ENCODE data around the gene MYO16. TPM values are rescaled to one million over a fixed set of nuclear protein-coding genes. Genes with fewer than 3 reads are reported as not detected.

Gene MYO16
- total RNA-seq, 1 experiment from 2014 or later: 0.05 TPM

- Histone ChIP-seq H3K9me3 (replicated peaks) (no peaks in the 10 kb centered on the region), H3K27me3 (replicated peaks) (peaks cover 11% of the 10 kb centered on the region; the same call in 1 of the 2 replicates)
- no peak for DNase-seq (ENCODE audit: low read depth in 1 of 2, low spot score in 2 of 2)
These were observed 182.8 kb downstream of the MYO16 start for GRCh38 chr13:108812165-108812564.

GRCh38 chr13:108812661-108813060 lies 183.2 kb downstream of the MYO16 start:
- Histone ChIP-seq H3K9me3 (replicated peaks) (no peaks in the 10 kb centered on the region), H3K4me3 (no peak overlapping the region), H3K27me3 (replicated peaks) (peaks cover 6% of the 10 kb centered on the region; the same call in 1 of the 2 replicates), H3K27ac (no peak overlapping the region), H3K4me1 (replicated peaks) (no peaks in the 10 kb centered on the region), H3K36me3 (no peaks in the 10 kb centered on the region)
- DNase-seq (ENCODE audit: low read depth in 1 of 2, low spot score in 2 of 2): no peak

More at GRCh38 chr13:108812165-108812564, 182.8 kb downstream of the MYO16 start:
- no peak overlapping the region for H3K27ac ChIP-seq
- H3K36me3 ChIP-seq: no peaks in the 10 kb centered on the region
- H3K4me1 ChIP-seq (replicated peaks): no peaks in the 10 kb centered on the region
- H3K4me3 ChIP-seq: no peak overlapping the region

GRCh38 chr13:108813587-108814170 lies 184.3 kb downstream of the MYO16 start:
- no peak overlapping the region for H3K4me3 ChIP-seq
- no peak overlapping the region for H3K27ac ChIP-seq
- no peaks in the 10 kb centered on the region for H3K4me1 ChIP-seq (replicated peaks)
- H3K9me3 ChIP-seq (replicated peaks): no peaks in the 10 kb centered on the region
- peaks cover 4% of the 10 kb centered on the region; the same call in 1 of the 2 replicates for H3K27me3 ChIP-seq (replicated peaks)
- no peaks in the 10 kb centered on the region for H3K36me3 ChIP-seq
- DNase-seq (ENCODE audit: low read depth in 1 of 2, low spot score in 2 of 2): no peak

GRCh38 chr13:108816375-108816774 lies 187.0 kb downstream of the MYO16 start:
- no peak for DNase-seq (ENCODE audit: low read depth in 1 of 2, low spot score in 2 of 2)
- no peak overlapping the region for H3K4me3 ChIP-seq
- no peak overlapping the region for H3K27ac ChIP-seq
- H3K4me1 ChIP-seq (replicated peaks): no peaks in the 10 kb centered on the region
- no peaks in the 10 kb centered on the region for H3K36me3 ChIP-seq
- no peaks in the 10 kb centered on the region for H3K27me3 ChIP-seq (replicated peaks)
- no peaks in the 10 kb centered on the region for H3K9me3 ChIP-seq (replicated peaks)

- DNase-seq (ENCODE audit: low read depth in 1 of 2, low spot score in 2 of 2): no peak
- Histone ChIP-seq H3K9me3 (replicated peaks) (0 out of 2 replicates have a peak, but pooled peaks cover 4% of the 10 kb centered on the region), H3K4me1 (replicated peaks) (no peaks in the 10 kb centered on the region), H3K36me3 (no peaks in the 10 kb centered on the region), H3K4me3 (no peak overlapping the region), H3K27ac (no peak overlapping the region), H3K27me3 (replicated peaks) (no peaks in the 10 kb centered on the region)
These were observed 198.2 kb downstream of the MYO16 start for GRCh38 chr13:108827646-108828045.

- no peaks in the 10 kb centered on the region for H3K27me3 ChIP-seq (replicated peaks)
- no peak overlapping the region for H3K4me3 ChIP-seq
- 0 out of 2 replicates have a peak, but pooled peaks cover 4% of the 10 kb centered on the region for H3K9me3 ChIP-seq (replicated peaks)
- H3K27ac ChIP-seq: no peak overlapping the region
- H3K4me1 ChIP-seq (replicated peaks): no peaks in the 10 kb centered on the region
- no peak for DNase-seq (ENCODE audit: low read depth in 1 of 2, low spot score in 2 of 2)
- H3K36me3 ChIP-seq: no peaks in the 10 kb centered on the region
These were observed 198.8 kb downstream of the MYO16 start for GRCh38 chr13:108828086-108828815.

GRCh38 chr13:108830916-108831315 lies 201.5 kb downstream of the MYO16 start:
- no peak overlapping the region for H3K27ac ChIP-seq
- peaks cover 6% of the 10 kb centered on the region; the same call in 1 of the 2 replicates for H3K4me1 ChIP-seq (replicated peaks)
- no peak for DNase-seq (ENCODE audit: low read depth in 1 of 2, low spot score in 2 of 2)
- no peak overlapping the region for H3K4me3 ChIP-seq
- H3K9me3 ChIP-seq (replicated peaks): 0 out of 2 replicates have a peak, but pooled peaks cover 4% of the 10 kb centered on the region
- no peaks in the 10 kb centered on the region for H3K27me3 ChIP-seq (replicated peaks)
- H3K36me3 ChIP-seq: no peaks in the 10 kb centered on the region

- no peak overlapping the region for H3K4me3 ChIP-seq
- no peak overlapping the region for H3K27ac ChIP-seq
- DNase-seq (ENCODE audit: low read depth in 1 of 2, low spot score in 2 of 2): no peak
- H3K36me3 ChIP-seq: no peaks in the 10 kb centered on the region
- H3K9me3 ChIP-seq (replicated peaks): 0 out of 2 replicates have a peak, but pooled peaks cover under 1% of the 10 kb centered on the region
- peaks cover 6% of the 10 kb centered on the region; the same call in 1 of the 2 replicates for H3K4me1 ChIP-seq (replicated peaks)
- H3K27me3 ChIP-seq (replicated peaks): no peaks in the 10 kb centered on the region
These were observed 204.1 kb downstream of the MYO16 start for GRCh38 chr13:108833531-108833930.

GRCh38 chr13:108834193-108834592 lies 204.8 kb downstream of the MYO16 start:
- no peak overlapping the region for H3K27ac ChIP-seq
- no peaks in the 10 kb centered on the region for H3K36me3 ChIP-seq
- H3K4me1 ChIP-seq (replicated peaks): peaks cover 6% of the 10 kb centered on the region; the same call in 1 of the 2 replicates
- no peaks in the 10 kb centered on the region for H3K9me3 ChIP-seq (replicated peaks)
- DNase-seq (ENCODE audit: low read depth in 1 of 2, low spot score in 2 of 2): peak in 1 of 2 experiments; percentile 51
- H3K27me3 ChIP-seq (replicated peaks): no peaks in the 10 kb centered on the region
- H3K4me3 ChIP-seq: no peak overlapping the region

- no peak overlapping the region for H3K27ac ChIP-seq
- H3K4me3 ChIP-seq: no peak overlapping the region
- peaks cover 6% of the 10 kb centered on the region; the same call in 1 of the 2 replicates for H3K4me1 ChIP-seq (replicated peaks)
- no peaks in the 10 kb centered on the region for H3K27me3 ChIP-seq (replicated peaks)
- no peaks in the 10 kb centered on the region for H3K36me3 ChIP-seq
- H3K9me3 ChIP-seq (replicated peaks): no peaks in the 10 kb centered on the region
- DNase-seq (ENCODE audit: low read depth in 1 of 2, low spot score in 2 of 2): no peak
These were observed 205.7 kb downstream of the MYO16 start for GRCh38 chr13:108835083-108835482.

GRCh38 chr13:108850691-108851090 lies 221.3 kb downstream of the MYO16 start:
- Histone ChIP-seq H3K9me3 (replicated peaks) (no peaks in the 10 kb centered on the region; the same call in 1 of the 2 replicates), H3K36me3 (no peaks in the 10 kb centered on the region), H3K4me3 (no peak overlapping the region), H3K27me3 (replicated peaks) (peaks cover 3% of the 10 kb centered on the region), H3K27ac (no peak overlapping the region), H3K4me1 (replicated peaks) (no peaks in the 10 kb centered on the region)
- no peak for DNase-seq (ENCODE audit: low read depth in 1 of 2, low spot score in 2 of 2)

- Histone ChIP-seq H3K4me3 (no peak overlapping the region), H3K27ac (no peak overlapping the region), H3K36me3 (no peaks in the 10 kb centered on the region), H3K27me3 (replicated peaks) (peaks cover 3% of the 10 kb centered on the region), H3K9me3 (replicated peaks) (no peaks in the 10 kb centered on the region; the same call in 1 of the 2 replicates), H3K4me1 (replicated peaks) (no peaks in the 10 kb centered on the region)
- no peak for DNase-seq (ENCODE audit: low read depth in 1 of 2, low spot score in 2 of 2)
These were observed 222.2 kb downstream of the MYO16 start for GRCh38 chr13:108851660-108852059.

- H3K36me3 ChIP-seq: no peaks in the 10 kb centered on the region
- H3K27ac ChIP-seq: no peak overlapping the region
- no peak for DNase-seq (ENCODE audit: low read depth in 1 of 2, low spot score in 2 of 2)
- H3K27me3 ChIP-seq (replicated peaks): no peaks in the 10 kb centered on the region; the same call in none of the 2 replicates
- no peaks in the 10 kb centered on the region; the same call in 1 of the 2 replicates for H3K9me3 ChIP-seq (replicated peaks)
- H3K4me3 ChIP-seq: no peak overlapping the region
- H3K4me1 ChIP-seq (replicated peaks): no peaks in the 10 kb centered on the region
These were observed 223.6 kb downstream of the MYO16 start for GRCh38 chr13:108853031-108853430.

- DNase-seq (ENCODE audit: low read depth in 1 of 2, low spot score in 2 of 2): no peak
- Histone ChIP-seq H3K27ac (no peak overlapping the region), H3K27me3 (replicated peaks) (no peaks in the 10 kb centered on the region; the same call in none of the 2 replicates), H3K36me3 (no peaks in the 10 kb centered on the region), H3K9me3 (replicated peaks) (no peaks in the 10 kb centered on the region), H3K4me1 (replicated peaks) (peaks cover 23% of the 10 kb centered on the region), H3K4me3 (no peak overlapping the region)
These were observed 226.5 kb downstream of the MYO16 start for GRCh38 chr13:108855737-108856387.

All from SJSA1 (cell line).